GM19240 (cell line): ENCODE results near the gene NDC80.
"Not testable (repeated sequence)": the region's sequence is repeated elsewhere in the genome, so short reads cannot be mapped to it uniquely, and the experiment has no call there.

Experiments
- DNase-seq: peaks from one replicate; pipeline ENCODE4 v3.0.0; 2011; ENCODE audit warnings: low spot score; ENCODE audit not compliant: insufficient read length

Gene NDC80

DNA sequence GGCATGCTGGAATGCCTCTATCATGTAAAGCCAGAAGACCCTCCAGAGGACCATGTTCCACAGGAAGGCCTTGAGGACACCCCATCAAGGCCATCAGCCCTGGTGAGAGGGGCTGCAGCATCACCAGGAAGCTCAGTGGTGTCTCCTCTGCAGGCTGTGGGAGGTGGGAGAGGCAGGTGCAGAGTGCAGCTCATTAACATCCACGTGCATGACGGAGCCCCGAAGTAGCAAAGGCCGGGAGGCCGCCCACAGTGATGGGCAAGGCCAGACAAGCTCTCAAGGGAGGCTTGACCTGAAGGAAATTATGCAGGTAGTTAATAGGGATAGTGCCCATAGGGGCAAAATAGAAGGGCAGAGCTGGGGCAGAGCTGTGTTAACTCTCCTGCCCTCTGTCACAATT lies 53.9 kb downstream of the NDC80 start:
- DNase-seq = no peak

DNA sequence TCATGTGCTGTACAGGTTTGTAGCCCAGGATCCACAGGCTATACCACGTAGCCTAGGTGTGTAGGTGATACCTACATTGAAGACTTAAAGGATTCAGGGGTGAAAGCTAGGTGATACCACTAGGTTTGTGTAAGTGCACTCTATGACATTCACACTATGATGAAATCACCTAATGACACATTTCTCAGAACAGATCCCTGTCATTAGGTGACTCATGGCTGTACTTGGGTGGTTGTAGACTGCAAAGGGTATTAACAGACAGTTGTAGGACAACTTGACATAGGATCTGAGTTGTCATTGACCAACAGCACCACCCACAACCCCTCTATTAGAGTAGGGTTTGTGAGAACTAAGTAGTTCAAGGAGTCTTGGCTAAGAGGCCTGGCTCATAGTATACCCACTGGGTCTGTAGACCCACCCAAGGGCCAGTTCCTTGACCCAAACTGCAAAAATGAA lies 56.5 kb downstream of the NDC80 start:
- DNase-seq = no peak

DNA sequence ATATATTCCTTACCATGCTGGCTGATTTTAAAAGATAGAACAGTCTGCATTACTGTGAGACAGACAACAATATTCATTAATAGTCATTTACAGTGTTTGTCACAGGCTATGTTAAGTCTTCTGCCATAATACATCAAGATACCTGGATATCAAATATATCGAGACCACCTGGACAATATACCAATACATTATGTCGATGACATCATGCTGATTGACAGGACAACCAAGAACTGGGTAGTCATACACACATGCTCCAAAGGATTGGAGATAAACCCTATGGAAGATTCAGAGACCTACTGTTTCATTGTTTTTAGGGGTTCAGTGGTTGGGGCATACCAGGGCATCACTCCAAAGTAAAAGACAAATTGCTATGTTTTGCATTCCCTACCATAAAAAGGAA lies 57.6 kb downstream of the NDC80 start:
- DNase-seq = no peak

DNA sequence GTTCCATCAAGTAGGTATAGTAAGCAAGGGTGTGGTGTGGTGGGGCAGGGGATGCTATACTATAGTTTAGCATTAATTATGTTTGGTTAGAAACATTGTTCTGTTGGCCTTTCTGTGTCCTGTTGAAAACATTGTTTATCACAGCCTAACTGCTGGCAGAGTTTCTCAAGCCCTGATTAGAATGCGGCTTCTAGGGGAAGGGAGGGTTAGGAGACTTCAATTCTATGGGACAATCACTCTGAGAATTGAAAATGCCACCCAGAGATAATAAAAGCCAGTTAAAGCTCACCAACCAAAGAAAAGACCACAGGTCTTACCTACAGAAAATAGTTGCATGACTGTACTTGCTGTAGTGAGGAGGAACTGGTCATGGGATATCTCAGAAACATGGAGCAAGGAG lies 64.2 kb downstream of the NDC80 start:
- no peak for DNase-seq

DNA sequence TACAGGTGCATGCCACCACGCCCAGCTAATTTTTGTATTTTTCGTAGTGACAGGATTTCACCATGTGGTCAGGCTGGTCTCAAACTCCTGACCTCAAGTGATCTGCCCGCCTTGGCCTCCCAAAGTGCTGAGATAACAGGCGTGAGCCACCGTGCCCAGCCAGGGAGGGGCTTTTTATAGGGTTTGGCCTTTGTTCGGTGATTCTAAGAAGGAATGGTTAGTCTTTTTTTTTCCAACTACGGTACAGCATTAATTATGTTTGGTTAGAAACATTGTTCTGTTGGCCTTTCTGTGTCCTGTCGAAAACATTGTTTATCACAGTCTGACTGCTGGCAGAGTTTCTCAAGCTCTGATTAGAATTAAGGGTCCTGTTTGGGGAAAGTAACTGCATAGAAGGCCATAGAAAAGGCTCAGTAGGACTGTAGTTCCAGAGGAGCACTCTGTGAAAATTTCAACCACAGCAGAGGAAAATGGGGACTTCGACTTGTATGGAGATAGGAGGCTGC lies 64.8 kb downstream of the NDC80 start:
- no peak for DNase-seq

DNA sequence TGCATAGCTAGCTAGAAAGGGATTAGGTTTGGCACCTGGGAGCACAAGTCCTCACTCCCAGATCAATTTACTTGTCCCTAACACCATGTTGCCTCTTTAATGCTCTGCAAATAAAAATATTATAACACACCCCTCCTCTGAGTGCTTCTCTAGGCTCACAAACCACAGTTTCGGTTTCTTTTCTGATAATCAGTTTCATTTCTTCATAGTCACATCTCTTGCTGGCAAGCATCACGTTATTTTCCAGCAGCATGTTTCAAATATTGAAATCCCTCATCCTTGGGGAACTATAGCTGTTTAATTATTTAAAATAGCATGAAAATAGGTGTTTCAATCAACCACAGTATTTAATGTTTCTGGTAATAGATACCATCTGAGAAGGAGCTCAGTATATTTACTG lies 70.3 kb downstream of the NDC80 start:
- DNase-seq = peak; percentile 56

DNA sequence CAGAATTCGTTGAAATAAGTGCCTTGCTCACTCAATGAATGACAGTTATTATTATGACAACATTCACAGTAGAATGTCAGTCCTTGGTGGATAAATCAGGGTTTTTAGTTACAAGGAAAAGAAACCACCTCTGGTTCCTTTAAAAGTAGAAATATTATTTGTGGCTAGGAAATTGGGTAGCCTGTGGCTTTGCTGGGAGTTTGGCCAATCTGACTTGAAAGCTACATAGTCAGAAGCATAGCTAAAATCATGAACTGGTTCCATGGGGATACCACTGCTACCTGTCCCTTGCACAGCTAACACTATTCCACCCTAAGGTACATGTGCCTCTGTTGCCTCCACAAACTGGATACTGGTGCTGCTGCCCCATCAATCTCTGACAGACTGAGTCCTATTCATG lies 71.4 kb downstream of the NDC80 start:
- DNase-seq = no peak

DNA sequence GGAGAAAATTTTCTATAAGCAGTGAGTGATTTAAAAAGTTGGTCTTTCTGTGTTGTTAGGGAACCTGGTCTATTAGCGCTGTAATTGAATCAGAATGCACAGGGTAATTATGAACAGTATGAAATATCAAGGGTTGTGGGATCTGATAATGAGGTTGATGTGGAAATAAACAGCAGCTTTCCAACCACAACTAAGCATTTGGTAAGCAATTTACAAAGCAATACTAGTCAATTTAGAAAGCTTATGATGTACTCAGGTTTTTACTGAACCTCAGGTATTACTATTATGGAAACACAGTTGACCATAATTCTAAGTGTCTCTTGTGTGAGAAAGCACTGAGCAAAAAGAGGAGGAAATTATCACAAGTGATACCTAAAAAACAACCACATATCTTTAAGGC lies 73.2 kb downstream of the NDC80 start:
- DNase-seq = no peak

DNA sequence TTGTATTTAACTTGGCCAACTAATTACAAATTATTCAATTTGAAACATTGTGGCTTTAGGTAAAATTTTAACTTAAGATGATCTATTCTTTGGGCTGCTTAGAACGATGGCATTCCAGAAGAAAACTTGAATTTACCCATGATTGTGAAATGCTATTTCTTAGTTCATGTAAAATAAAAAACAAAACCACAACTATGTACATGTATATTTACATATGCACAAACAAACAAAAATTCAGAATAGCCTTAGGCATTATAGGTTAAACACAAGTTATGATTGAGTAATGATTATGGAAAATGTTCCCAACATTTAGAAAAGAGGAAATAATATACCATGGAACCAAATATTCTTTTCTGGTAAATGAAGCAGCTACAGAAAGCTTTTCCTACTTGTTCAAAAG lies 80.6 kb downstream of the NDC80 start:
- no peak for DNase-seq

DNA sequence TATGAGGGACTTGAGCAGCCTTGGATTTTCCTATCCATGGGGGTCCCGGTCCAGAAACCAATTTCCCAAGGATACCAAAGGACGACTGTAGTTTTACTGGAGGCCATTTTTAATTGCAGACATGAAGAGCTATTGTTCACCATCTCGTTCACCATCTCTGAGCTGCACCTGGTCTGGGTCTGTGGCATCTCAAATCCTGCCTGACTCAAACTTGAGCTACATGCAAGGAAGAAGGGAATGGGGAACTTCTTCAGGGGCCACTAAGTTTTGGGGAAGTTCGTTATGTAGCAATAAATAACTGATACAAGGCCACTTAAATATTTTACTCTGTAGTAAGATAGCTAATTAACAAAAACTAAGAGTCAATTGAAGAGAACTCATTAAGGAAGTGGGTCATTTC lies 82.1 kb downstream of the NDC80 start:
- DNase-seq = no peak

DNA sequence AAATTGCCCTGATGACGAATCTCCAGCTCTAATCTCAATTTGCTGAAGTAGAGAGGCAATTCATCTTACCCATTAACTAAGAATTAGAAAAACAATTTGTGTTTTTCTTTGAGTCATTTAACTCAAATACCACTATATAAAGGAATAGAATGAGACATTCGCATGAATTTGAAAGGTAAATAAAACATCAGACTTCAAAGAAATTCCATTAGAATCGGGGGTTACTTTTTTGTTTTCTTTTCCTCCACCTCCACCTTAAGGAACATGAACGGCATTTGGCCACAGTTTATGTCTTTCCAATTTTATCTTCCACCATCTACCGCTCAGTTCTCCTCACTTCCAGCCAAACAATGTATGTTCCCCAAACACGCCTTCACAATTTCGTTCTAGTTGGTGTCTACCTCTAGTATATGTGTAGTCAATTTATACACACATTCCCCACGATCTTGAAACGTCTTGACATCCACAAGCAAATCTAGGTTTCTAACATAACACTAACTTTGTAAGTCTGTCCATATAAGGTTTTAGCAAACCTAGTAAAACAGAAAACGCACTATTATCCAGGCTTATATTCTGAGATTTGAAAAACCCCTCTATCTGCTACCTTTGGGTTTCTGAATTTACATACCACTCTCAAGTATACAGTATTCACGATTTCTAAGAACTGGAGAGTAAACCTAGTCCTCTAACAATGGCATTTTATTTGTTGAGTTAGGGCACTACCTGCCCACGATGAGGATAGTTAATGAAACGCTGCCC lies 83.0 kb downstream of the NDC80 start:
- DNase-seq = no peak

DNA sequence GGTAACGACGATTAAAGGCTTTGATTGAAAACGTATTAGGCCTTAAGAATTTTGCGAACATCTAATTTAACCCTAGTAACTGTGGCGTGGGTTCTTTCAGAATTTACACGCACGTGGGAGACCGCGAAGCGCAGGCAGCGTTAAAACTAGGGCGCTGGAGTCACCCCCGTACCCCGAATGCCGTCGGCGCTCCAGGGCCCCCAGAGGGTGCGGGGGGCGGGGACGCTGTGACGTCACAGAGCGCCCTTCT lies 83.5 kb downstream of the NDC80 start:
- no peak for DNase-seq

DNA sequence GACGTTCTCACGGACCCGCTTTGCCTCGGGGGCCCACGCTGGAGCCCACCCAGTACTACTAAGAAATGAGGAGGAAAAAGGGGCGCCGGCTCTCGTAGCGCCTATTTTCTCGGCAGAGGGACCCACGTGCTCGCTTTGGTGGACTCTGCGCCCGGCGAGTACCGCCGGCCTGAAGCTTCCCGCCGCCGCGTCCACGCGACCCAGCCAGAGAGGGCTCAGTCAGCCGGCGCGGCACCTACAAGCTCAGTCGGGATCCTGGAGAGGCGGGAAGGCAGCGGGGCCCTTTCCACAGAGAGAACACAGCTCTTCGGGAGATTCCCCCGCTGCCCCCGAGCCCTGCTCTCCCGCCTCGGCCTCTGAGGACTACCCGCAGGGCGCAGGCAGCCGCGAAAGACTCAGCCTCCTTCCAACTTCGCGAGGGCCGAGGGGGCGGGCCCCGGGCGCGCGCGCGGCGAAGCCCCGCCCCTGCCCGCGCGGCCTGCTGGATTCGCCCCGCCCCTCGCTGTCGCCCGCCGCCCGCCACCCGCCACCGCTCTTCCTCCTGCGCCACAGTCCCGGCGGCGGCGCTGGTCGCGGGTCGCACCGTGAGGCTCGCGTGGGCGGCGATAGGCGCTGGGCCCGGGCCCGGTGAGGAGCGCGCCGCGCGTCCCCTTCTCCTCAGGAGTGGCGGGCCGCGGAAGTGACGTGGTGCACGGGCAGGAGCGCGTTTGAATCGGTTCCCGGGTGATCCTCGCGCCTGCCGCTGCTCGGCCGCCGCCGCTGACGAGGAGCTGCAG lies 84.0 kb downstream of the NDC80 start, which contains the start of gene SMCHD1:
Gene SMCHD1, plus strand, starts transcription at position 549 of the 776 bp plus-strand sequence. CDS start 350 bp downstream, outside the sequence.
- peak; percentile 67 for DNase-seq

DNA sequence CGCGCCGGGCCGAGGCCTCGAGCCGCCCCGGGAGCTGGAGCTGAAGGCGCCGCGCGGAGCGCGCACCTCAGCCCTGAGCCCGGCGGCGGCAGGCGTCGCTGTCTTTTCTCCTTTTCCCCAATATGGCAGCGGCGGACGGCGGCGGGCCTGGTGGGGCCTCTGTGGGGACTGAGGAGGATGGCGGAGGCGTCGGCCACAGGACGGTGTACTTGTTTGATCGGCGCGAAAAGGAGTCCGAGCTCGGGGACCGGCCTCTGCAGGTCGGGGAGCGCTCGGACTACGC lies 84.5 kb downstream of the NDC80 start:
- DNase-seq = no peak

DNA sequence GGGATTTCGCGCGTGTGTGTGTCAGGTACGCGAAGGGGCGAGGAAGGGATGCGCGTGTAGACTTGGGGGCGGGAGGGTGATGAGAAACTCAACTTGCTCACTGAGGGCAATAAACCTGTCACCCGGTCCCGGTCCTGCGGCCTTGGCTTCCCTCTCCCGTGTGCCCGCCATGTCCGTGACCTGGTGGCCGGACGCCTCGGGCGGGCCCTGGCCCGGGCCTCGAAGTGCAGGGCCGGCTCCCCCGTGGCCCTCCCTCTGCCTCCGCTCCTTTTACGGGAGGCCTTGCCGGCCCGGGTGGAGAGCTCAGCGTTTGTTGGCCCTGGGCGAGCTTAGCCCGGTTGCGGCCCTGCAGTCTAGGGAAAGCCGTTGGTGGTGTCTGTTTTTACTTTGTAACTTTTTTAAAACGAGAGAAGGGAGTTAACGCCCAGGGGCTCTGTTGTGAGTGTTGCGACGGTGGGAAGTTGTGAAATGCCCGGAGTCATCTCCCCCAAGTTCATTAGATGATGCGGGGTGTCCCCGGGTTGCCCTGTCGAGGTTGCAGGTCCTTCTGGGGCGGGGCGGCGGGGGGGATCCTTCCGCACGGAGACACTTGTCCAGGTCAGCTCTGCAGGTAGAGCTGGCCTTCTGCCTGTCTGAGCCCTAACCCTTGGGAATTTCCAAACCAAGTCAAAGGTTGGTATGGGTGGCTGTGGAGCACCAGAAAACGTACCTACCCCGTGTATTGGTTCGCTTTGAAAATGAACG lies 85.1 kb downstream of the NDC80 start:
- no peak for DNase-seq

DNA sequence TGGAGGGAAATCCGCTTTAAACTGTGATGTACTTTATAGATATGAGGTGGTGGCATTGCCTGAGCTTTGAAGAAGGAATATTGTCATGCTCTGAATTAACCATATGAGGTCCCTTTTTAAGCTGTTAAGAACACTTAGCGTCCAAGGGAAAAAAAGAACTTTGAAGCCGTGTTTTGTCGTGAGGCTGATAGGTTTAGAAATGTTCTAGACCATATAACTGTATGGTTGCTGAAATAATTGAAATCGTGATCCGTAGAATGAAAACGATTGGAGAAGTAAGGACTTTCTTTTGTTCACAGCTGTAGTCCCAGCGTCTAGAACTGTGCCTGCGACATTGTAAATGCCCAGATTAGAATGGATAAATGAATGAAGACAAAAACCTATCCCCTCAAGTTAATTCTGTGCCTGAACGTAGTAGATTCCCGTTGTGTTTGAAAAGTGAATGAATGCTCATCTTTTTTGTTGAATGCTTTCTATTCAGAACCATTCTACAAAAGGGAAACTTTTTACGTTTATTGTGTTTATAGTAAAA lies 85.7 kb downstream of the NDC80 start:
- no peak for DNase-seq

DNA sequence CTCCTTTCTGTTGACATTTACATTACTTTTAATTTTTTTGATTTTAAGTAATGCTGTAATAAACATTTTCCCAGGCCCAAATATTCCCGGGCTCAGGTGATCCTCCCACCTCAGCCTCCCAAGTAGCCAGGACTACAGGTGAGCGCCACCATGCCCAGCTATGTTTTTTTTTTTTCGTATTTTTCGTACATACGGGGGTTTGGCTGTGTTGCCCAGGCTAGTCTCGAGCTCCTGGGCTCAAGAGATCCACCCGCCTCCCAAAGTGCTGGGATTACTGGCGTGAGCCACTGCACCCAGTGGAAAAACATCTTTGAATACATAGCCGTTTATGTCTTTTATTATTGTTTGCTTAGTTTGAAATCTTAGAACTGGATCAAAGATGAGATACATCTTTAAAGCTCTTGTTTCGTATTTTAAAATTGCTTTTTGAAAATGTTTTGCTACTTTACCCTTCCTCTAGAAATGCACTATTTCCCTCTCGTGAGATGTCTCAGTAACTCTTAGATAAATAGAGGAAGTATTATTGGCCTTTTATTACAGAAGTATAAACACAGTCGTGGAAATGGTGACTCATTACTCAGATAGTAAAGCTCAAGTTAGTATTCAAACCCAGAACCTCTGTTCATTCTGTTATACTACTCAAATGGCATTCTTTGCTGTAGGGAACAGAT lies 86.6 kb downstream of the NDC80 start:
- DNase-seq = no peak

DNA sequence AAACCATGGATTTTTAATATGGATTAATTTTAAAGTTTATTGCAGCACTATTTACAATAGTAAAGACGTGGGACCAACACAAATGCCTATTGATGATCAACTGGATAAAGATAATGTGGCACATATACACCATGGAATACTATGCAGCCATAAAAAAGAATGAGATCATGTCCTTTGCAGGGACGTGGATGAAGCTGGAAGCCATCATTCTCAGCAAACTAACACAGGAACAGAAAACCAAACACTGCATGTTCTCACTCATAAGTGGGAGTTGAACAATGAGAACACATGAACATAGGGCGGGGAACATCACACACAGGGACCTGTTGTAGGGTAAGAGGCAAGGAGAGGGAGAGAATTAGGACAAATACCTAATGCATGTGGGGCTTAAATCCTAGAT lies 89.5 kb downstream of the NDC80 start:
- not testable (repeated sequence) for DNase-seq

DNA sequence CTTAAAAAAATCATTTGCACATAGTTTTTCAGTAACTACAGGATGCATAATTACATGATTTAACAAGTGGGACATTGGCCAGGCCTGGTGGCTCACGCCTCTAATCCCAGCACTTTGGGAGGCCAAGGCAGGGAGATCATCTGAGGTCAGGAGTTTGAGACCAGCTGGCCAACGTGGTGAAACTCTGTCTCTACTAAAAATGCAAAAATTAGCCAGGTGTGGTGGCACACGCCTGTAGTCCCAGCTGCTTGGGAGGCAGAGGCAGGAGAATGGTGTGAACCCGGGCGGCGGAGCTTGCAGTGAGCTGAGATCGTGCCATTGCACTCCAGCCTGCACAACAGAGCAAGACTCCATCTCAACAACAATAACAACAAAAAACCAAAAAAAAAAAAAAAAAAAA lies 90.9 kb downstream of the NDC80 start:
- not testable (repeated sequence) for DNase-seq

DNA sequence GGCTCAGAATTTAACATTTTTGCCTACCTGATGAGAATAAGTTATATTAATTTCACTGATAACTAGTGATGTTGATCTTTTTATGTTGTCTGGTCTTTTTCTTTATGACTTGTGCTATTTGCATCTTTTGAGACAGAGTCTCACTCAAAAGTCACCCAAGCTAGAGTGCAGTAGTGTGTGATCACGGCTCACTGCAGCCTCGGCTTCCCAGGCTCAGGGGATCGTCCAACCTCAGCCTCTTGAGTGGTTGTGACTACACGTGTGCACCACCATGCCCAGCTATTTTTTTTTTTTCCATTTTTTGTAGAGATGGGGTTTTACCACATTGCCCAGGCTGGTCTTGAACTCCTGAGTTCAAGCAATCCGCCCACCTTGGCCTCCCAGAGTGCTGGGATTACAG lies 91.6 kb downstream of the NDC80 start:
- no peak for DNase-seq
